Liver (tissue), 3 donors: ENCODE results near the gene TOM1L2.

Experiments used
- ATF3 ChIP-seq: IDR thresholded peaks from 2 replicates; pipeline ENCODE4 v1.6.1; 2016; ENCODE audit warnings: antibody characterized with exemption
- CTCF ChIP-seq: fragments of 150-350 bp; IDR thresholded peaks from 2 replicates; pipeline ENCODE4 v1.5.1; 2017; ENCODE audit warnings: improper control_type of control experiment, low read depth, low read length; ENCODE audit not compliant: missing input control
- EGR1 ChIP-seq, 2 donors: IDR thresholded peaks; 2 replicates each; pipeline ENCODE4 v1.6.1; 2016 to 2018; ENCODE audit warnings: antibody characterized with exemption in 2 of 2, low read depth in 2 of 2
- FOXA1 ChIP-seq: IDR thresholded peaks from 2 replicates; pipeline ENCODE4 v1.6.1; 2016; ENCODE audit warnings: antibody characterized with exemption
- FOXA2 ChIP-seq: IDR thresholded peaks from 2 replicates; pipeline ENCODE4 v1.6.1; 2016; ENCODE audit warnings: antibody characterized with exemption
- GABPA ChIP-seq, 2 donors: IDR thresholded peaks in 1 of 2; conservative IDR thresholded peaks in 1 of 2; 2 replicates each; pipeline ENCODE4 v1.6.1; 2016; ENCODE audit warnings: antibody characterized with exemption in 2 of 2, mild to moderate bottlenecking in 1 of 2, moderate library complexity in 1 of 2
- HNF4G ChIP-seq: IDR thresholded peaks from 2 replicates; pipeline ENCODE4 v1.6.1; 2016; ENCODE audit warnings: antibody characterized with exemption
- JUND ChIP-seq, 2 donors: IDR thresholded peaks; 2 replicates each; pipeline ENCODE4 v1.6.1; 2016; ENCODE audit warnings: antibody characterized with exemption in 2 of 2
- MAX ChIP-seq: IDR thresholded peaks from 2 replicates; pipeline ENCODE4 v1.6.1; 2016; ENCODE audit warnings: antibody characterized with exemption
- RAD21 ChIP-seq, 2 donors: IDR thresholded peaks; 2 replicates each; pipeline ENCODE4 v1.6.1; 2016; ENCODE audit warnings: antibody characterized with exemption in 2 of 2, mild to moderate bottlenecking in 2 of 2
- REST ChIP-seq: IDR thresholded peaks from 2 replicates; pipeline ENCODE4 v1.6.1; 2016; ENCODE audit warnings: antibody characterized with exemption, mild to moderate bottlenecking
- SP1 ChIP-seq: IDR thresholded peaks from 2 replicates; pipeline ENCODE4 v1.6.1; 2018; ENCODE audit warnings: antibody characterized with exemption, mild to moderate bottlenecking
- YY1 ChIP-seq: IDR thresholded peaks from 2 replicates; pipeline ENCODE4 v1.6.1; 2016; ENCODE audit warnings: antibody characterized with exemption, mild to moderate bottlenecking
- donor health status: healthy.
- donor health status: healthy.

- TF ChIP-seq HNF4G (no peak), REST (no peak), FOXA2 (no peak), CTCF (no peak), GABPA (IDR thresholded peaks at IDR 0.05 in 1 of 2, conservative IDR thresholded peaks at IDR 0.05 in 1 of 2) (no peak), YY1 (no peak), ATF3 (no peak), SP1 (no peak), MAX (no peak), EGR1 (IDR thresholded peaks at IDR 0.05; ENCODE audit: low read depth in 2 of 2) (no peak), JUND (IDR thresholded peaks at IDR 0.05) (no peak), FOXA1 (no peak), RAD21 (IDR thresholded peaks at IDR 0.05) (no peak)
These were observed 18.1 kb downstream of the TOM1L2 start for GRCh38 chr17:17954079-17954478.
